ENCODE data around the gene KRT13.

The KRT13 gene

DNA sequence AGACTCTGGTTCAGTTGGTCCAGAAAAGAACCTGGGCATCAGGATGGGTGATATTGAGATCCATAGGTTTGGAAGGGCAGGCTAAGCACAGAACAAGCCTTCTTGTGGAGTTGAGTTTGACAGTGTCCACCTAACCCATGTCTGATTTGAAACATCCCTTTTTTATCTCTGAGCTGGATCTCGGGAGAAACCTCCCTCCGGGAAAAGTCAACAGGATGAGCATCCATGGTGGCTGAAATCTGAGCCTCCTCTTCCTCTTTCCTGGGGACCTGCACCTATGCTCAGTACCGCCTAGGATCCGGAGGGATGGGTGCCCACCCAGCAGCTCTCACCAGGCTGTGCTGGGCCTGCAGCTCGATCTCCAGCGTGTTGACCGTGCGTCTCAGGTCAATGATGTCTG, 41.7 kb downstream of the KRT13 start:
- DNase-seq: no peak

DNA sequence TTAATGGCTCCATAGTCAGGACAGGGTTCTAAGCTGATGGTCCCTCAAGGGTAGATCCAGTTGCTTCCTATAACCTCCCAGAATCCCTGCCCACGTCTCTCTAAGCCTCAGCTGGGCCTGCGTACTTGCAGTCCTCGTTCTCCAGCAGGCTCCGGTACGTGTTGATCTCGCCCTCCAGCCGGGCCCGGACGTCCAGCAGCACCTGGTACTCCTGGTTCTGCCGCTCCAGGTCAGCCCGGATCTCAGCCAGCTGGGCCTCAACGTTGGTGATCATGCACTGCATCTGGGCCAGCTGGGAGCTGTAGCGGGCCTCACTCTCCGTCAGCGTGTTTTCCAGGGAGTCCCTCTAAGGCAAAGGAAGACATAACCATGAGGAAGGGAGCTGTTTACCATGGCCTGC, 42.7 kb downstream of the KRT13 start:
- DNase-seq: no peak

DNA sequence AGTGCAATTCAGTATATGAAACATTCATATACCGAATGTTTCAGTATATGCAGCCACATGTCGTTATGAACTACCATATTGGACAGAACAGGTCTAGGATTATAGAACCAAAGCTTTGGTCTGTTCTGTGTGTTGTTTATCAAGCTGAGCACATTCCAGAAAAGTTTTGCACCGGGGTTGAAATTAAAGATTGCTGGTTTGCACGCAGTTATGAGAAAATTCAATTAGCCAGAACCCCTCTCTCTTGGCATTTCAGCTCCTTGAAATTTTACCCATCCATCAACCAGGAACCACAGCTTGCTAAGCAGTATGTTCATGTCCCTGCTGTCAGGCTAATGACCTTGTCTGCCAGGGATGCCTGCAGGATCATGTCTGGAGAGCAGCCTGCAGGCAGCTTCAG, 47.7 kb downstream of the KRT13 start:
- no peak for DNase-seq

GRCh38 chr17:41456204-41456603, 49.2 kb downstream of the KRT13 start:
- DNase-seq: no peak

DNA sequence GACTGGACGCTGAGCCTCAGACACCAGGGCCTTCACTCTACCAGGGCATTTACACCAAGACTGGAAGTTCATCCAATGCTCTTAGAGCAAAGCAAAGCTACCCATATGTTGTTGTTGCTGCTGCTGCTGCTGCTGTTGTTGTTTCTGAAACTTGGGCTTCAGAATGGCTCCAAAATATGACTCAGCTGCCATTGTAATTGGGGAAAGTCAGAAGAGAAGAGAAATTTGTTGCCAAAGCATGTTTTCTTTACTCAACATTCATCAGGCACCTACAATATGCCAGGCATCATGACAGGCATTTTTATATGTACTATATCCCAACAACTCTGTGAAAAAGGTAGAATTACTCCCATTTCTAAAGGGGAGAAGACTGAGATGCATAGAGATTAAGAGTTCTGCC, 50.2 kb downstream of the KRT13 start:
- no peak for DNase-seq

DNA sequence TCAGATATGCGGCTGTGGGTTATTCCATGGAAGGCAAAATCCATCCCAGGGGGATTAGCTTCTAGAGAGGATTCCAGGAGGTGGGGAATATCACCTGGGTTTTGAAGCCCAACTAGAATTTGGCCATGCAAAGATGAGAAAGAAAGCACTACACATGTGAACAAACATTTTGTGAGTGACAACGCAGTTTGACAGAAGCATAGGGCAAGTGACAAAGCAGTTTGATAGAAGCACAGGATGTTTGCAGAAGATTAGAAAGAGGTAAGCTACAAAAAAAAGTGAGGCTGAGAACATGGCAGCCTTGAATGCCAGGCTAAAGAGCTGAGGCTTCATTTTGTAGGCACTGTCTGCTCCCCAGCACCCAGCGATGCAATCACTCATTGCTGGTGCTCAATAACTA, 52.3 kb downstream of the KRT13 start:
- DNase-seq: no peak

DNA sequence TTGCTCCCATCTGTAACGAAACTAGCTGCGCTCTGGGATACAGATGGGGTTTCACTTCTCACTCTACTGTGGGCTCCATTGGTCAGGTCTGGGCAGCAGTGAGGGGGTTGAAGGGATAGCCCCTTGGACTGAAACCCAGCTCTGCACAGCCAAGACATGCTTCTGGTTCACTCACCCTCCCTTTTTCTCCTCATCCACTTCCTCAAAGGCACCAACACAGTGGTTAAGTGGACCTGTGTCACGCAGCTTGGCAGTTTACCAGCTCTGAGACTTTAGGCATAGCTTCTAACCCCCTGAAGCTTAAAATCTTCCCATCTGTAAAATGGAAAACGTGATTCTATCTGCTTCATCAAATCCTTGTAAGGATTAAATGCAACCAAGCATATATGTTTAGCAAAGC, 53.1 kb downstream of the KRT13 start:
- no peak for DNase-seq

GRCh38 chr17:41451154-41451728, 54.2 kb downstream of the KRT13 start:
- no peak for DNase-seq
